Ammon's horn (tissue), 1 donor: Measurements from ENCODE around the gene FCER1A.
"Not testable (repeated sequence)": the region's sequence is repeated elsewhere in the genome, so short reads cannot be mapped to it uniquely, and the experiment has no call there.

Experiments used
- DNase-seq: peaks from one replicate; pipeline ENCODE4 v3.0.0-alpha.2; 2016; ENCODE audit warnings: low spot score

FCER1A gene

DNA sequence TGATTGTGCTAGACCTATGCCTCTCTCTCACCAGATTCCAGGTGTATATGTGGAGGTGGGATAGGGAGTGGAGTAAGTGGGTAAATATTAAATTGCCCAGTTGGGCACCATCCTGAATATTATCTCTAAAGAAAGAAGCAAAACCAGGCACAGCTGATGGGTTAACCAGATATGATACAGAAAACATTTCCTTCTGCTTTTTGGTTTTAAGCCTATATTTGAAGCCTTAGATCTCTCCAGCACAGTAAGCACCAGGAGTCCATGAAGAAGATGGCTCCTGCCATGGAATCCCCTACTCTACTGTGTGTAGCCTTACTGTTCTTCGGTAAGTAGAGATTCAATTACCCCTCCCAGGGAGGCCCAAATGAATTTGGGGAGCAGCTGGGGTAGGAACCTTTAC is at the start of gene FCER1A:
Gene FCER1A (plus strand): TSS at position 242 of the 400 bp plus-strand sequence. CDS start 29 bp downstream, at position 271.
- DNase-seq, result no peak

GRCh38 chr1:159261311-159261710 is 40.8 kb upstream of the FCER1A start:
- DNase-seq, result no peak

DNA sequence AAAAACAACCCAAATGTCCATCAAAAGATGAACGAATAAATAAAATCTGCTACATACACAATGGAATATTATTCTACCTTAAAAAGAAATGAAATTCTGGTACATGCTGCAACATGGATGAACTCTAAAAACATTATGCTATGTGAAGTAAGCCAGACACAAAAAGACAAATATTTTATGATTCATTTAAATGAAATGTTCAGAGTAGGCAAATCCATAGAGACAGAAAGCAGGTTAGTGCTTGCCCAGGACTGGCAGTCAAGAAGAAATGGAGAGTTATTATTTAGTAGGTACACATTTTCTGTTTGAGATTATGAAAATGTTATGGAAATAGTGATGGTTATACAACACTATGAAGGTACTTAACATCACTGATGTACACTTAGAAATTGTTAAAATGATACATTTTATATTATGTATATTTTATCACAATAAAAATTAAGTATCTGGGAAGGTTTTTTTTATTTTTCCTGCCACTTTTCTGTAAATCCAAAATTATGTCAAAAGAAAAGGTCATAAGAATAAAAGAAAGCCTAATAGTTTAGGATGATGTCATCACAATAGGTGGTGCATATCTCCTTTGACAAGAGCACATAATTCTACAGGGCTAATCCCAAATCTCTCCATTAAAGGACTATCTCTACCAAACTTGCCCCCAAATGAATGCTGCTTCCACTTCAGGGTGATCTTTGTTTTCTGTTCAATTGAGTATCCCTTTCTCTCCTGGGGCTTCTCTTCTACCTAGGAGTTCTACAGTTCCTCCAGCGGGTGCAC is 40.2 kb upstream of the FCER1A start:
- no peak for DNase-seq

DNA sequence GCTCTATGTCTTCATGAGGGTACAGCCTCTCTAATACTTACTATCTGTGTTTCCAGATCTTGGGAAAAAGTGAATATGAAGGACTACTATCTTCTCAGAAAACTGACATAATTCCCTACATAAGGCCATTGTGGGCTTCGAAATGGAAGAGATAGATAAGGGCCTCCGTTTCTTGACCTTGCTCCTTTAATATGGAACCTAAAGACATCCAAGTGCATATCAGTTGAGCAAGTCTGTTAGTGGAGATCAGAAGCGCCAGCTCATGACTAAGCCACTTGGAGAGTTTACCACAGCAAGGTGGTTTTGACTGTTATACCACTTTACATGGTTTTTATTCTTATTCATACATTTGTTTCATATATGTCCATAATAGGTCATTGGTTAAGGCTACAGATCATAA is 35.3 kb upstream of the FCER1A start:
- DNase-seq, result no peak

GRCh38 chr1:159274631-159275030 is 27.5 kb upstream of the FCER1A start:
- no peak for DNase-seq

- no peak for DNase-seq
These were observed 26.2 kb upstream of the FCER1A start for GRCh38 chr1:159275891-159276290.

DNA sequence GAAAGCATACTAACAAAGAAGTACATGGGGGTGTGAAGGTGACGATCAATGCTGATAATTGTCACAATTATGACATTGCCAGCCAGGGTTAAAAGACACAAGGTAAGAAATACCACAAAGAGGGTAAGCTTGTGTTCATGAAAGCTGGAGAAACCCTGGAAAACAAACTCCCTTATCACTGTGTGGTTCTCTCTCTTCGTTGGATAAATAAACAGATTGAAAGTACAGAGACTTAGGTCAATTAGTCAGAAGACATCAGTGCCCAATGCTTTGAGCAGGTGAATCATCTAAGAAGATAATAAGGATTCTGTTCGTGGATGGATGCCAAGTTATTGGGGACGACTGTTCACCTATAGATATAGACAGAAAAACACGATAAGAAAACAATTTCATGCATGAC is 22.4 kb upstream of the FCER1A start:
- no peak for DNase-seq

DNA sequence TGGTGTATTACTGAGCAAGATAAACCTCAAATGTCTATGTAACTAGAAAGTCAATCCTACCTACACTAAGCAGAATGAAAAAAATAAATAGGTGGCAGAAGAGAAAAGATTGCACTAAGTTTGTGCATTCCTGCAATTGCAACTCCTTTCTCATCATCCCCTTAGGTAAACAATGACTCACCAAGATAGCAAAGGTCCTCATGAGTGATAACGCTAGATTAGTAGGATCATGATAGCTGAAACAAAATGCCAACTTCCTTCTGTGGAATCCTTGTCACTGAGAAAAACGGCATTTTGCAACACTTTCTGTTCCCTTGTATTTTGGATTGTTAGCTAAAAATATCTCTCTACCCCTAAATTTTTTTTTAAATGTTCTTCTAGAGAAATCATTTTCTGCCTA is 20.0 kb upstream of the FCER1A start:
- DNase-seq, result no peak

DNA sequence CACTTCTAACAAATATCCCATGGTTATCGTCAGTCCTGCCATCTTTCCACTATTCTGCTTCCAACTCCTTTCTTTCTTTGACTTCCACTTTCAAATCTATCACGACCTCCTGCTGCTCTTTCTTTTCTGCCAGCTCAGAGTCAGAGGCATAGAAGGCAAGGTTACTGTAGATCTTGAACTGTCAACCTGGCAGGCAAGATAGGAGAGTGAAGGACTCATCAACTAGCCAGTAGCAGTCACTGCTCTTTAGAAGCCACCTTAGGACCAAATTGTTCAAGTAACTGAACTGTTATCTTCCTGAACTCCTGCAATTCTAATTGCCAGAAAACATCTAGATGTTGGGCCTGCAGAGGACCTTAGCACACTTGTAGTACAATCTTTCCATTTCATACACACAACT is 13.1 kb upstream of the FCER1A start:
- DNase-seq, result no peak

GRCh38 chr1:159291424-159291823 is 10.7 kb upstream of the FCER1A start:
- no peak for DNase-seq

GRCh38 chr1:159296706-159297375 is 5.3 kb upstream of the FCER1A start:
- no peak for DNase-seq

DNA sequence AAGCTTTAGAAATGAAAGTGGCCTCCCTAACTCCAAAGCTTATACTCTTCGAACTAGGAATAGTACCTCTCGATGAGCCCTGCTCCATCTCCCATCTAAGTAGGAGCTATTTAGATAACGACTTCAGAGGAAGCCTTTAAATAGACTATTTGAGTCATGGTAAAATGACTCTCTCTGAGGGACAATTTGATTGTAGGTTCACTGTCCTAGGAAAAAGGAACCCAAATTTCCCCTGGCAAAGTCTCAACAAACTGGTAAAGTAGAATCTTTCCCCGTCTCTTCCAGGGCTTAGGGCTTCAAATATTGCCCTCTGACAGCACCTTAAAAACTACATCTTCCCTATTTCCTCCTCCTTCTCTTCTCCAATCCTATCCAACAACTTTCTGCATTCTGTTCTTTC is 2.0 kb upstream of the FCER1A start:
- no peak for DNase-seq

DNA sequence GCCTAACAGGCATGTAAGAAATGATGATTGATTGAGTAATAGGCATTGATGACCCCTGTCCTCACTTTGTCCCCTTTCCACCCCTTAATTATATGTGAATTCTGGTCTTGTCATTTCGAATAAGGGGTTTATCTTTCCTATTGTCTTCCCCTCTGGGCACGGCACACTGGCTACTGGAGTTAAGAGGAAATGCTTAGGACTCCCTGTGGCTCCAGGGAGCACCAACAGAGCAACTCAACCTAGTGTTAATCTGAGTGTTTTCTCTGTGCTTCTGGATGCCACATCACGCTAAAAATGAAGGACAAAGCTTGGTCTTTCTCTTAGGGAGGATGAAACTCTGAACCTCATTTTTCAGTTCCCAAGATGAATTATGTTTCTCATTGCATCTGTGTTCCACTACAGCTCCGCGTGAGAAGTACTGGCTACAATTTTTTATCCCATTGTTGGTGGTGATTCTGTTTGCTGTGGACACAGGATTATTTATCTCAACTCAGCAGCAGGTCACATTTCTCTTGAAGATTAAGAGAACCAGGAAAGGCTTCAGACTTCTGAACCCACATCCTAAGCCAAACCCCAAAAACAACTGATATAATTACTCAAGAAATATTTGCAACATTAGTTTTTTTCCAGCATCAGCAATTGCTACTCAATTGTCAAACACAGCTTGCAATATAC is 5.3 kb downstream of the FCER1A start:
- DNase-seq, result no peak

- no peak for DNase-seq
These were observed 9.5 kb downstream of the FCER1A start for GRCh38 chr1:159311679-159312078.

DNA sequence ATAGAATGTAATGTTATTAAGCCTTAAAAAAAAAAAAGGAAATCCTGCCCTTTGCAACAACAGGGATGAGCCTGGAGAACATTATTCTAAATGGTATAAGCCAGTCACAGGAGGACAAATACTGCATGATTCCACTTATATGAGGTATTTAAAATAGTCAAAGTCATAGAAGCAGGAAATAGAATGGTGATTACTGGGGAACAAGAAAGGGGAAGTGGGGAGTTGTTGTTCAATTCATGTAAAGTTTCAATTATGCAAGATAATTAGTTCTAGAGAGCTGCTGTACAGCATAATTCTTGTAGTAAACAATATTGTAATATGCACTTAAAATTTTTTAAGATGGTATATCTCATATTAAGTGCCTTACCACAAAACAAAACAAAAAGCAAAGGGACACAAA is 13.2 kb downstream of the FCER1A start:
- DNase-seq, result no peak

DNA sequence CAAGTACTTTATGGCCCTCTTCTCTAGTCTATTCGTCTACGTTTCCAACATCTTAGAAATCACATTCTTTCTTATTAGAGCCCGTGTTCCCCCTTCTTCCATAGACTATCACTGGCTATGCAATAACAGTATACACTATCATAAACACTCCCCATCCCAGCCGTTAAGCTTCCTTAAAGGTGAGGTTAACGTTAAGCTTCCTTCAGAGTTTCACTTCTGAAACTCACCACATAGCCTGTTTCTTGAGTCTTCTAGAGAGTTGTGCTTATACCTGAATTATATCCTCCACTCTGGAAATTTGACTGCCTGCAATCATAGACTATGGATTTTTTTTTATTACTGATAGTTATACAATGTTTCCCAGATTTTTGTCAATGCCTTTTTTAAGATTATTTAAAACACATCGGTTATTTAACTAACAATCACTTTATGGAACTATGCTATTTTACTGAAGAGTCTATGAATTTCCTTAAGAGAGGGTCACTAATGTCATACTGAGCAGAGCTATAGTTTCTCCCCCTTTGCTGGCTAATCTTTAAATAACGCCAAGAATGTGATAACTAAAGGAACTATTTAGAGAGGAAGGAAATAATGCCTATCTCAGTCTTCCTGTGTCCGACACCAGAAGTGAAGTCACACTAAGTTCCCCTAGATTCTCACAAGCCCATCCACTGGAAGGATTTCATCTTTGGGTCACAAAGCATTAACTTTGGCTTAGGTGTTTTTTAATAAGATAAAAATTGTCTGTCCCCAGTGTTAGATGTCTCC is 16.8 kb downstream of the FCER1A start:
- DNase-seq, result no peak

DNA sequence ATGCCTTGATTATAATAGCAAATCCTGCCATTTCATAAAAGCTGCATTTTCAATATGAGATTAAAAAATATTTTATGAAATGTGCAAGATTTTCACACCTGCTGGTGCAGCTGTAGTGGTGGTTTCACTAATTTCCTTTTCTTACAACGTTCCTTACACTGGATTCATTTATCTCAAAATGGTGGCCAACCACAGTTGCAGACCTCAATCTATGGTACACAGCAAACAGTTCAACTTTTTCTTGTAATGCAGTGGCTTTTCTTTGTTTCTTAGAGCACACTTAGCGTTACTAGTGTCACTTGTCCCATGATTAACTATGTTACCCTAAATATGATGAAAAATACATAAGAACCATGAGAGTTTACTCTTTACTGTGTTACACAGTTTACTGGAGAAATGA is 32.7 kb downstream of the FCER1A start:
- no peak for DNase-seq

GRCh38 chr1:159338018-159338417 is 35.9 kb downstream of the FCER1A start:
- DNase-seq, result no peak

GRCh38 chr1:159339536-159339935 is 37.4 kb downstream of the FCER1A start:
- DNase-seq, result no peak

GRCh38 chr1:159341736-159342135 is 39.6 kb downstream of the FCER1A start:
- no peak for DNase-seq

- DNase-seq, result no peak
These were observed 40.8 kb downstream of the FCER1A start for GRCh38 chr1:159342761-159343425.

DNA sequence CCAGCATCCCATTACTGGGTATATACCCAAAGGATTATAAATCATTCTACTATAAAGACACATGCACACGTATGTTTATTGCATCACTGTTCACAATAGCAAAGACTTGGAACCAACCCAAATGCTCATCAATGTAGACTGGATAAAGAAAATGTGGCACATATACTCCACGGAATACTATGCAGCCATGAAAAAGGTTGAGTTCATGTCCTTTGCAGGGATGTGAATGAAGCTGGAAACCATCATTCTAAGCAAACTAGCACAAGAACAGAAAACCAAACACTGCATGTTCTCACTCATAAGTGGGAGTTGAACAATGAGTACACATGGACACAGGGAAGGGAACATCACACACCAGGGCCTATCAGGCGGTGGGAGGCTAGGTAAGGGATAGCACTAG is 47.2 kb downstream of the FCER1A start:
- not testable (repeated sequence) for DNase-seq
